GM18508 (cell line): ENCODE measurements around the gene FOXD4L1.
"Not testable (repeated sequence)": the region's sequence is repeated elsewhere in the genome, so short reads cannot be mapped to it uniquely, and the experiment has no call there.

Experiments
- ATAC-seq: cut with Tn5 transposase; IDR thresholded peaks from one replicate; pipeline ENCODE4 v1.9.1; 2021; ENCODE audit warnings: moderate number of reproducible peaks; ENCODE audit not compliant: insufficient read depth, unreplicated experiment

The FOXD4L1 gene

DNA sequence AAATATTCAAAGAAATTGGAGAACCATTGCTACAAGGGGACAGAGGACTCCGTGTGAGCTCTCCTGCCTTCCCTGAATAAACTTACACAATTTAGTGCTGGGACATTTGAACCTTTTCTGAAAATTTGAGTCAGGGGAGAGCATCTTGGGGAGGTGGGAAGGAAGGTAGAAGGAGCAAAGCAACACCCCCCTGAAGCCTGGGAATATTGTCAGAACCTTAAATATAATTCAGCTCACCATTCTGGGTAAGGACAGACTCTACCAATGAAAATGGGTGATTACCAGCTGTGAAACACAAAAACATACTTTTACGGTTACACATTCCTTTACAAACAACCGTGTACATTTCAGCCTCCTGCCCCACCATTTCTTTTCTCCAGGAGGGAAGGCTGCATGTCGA, at the start of gene FOXD4L1:
FOXD4L1 (plus strand) TSS at position 301 of the 400 bp plus-strand sequence. CDS start 592 bp downstream, outside the sequence.
- not testable (repeated sequence) for ATAC-seq

- not testable (repeated sequence) for ATAC-seq
These were observed 32.7 kb upstream of the FOXD4L1 start for GRCh38 chr2:113465770-113466169.

- not testable (repeated sequence) for ATAC-seq
These were observed 21.6 kb upstream of the FOXD4L1 start for GRCh38 chr2:113476688-113477368.

DNA sequence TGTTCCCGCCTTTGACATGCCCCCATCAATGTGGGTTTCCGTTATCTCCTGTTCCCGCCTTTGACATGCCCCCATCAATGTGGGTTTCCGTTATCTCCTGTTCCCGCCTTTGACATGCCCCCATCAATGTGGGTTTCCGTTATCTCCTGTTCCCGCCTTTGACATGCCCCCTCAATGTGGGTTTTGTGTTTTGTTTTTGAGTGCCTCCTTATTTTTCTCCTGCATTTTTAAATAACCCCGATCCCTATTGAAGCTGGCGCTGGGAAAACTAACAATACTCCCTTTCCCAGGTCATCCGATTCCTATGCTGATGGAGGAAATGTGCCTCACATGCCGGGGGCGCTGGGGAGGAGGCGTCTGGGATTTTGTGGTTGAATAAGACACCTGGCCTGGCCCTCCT, 1.9 kb upstream of the FOXD4L1 start:
- ATAC-seq, result not testable (repeated sequence)

- ATAC-seq, result not testable (repeated sequence)
These were observed 787 bp downstream of the FOXD4L1 start for GRCh38 chr2:113499019-113499885.

DNA sequence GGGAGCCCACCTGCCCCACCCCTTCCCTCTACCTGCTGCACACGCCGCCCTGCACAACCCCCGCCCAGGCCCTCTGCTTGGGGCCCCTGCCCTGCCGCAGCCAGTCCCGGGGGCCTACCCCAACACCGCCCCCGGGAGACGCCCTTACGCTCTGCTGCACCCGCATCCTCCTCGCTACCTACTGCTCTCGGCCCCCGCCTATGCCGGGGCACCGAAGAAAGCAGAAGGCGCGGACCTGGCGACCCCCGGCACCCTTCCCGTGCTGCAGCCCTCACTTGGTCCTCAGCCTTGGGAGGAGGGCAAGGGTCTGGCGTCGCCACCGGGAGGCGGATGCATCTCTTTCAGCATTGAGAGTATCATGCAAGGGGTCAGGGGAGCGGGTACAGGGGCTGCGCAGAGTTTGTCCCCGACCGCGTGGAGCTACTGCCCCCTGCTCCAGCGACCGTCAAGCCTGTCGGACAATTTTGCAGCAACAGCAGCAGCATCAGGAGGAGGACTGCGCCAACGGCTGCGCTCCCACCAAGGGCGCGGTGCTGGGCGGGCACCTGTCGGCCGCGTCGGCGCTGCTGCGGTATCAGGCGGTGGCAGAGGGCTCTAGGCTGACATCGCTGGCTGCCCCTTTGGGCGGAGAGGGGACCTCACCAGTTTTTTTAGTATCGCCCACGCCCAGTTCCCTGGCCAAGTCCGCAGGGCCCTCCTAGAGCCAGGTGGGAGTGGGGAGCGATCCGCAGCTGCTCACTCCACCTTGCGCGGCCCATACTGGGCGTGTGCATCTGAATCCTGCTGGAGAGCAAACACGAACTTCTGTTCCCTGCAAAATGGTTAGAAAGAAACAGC, 1.6 kb downstream of the FOXD4L1 start:
- ATAC-seq, result not testable (repeated sequence)

DNA sequence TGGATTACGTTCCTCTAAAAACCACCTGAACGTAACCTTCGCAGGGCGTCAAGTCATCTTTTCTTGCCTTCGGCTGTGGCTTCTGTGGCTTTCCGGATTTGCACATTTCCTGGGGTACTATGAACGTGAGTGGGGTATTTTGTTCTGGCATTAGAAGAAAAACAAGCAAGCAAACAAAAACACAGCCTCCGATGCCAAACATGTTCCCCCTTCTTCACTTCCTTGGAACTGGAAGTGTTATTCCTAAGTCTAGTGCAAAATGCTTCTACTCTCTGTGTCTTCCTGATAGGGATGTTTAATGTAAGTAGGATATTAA, 2.2 kb downstream of the FOXD4L1 start:
- ATAC-seq, result not testable (repeated sequence)

- ATAC-seq, result not testable (repeated sequence)
These were observed 4.0 kb downstream of the FOXD4L1 start for GRCh38 chr2:113502216-113503093.

- not testable (repeated sequence) for ATAC-seq
These were observed 4.9 kb downstream of the FOXD4L1 start for GRCh38 chr2:113503094-113504042.

DNA sequence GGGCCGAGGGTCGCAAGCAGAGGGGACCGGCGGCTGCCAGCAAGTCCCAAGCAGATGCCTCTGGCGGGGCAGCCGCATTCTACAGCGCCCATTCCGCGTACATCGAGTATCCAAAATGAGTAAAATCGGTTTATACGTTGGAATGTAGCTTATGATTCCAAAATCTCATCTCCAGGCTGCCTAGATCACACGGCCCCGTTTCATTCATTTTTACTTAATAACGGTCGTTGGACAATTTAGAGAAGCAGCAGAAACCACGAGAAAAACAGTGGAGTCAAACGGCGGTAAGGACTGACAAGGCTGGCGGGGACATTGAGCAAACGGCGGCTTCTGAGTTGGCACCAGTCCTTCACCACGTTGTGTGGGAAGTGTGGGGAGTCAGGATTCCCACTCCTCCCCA, 5.6 kb downstream of the FOXD4L1 start:
- ATAC-seq, result not testable (repeated sequence)

DNA sequence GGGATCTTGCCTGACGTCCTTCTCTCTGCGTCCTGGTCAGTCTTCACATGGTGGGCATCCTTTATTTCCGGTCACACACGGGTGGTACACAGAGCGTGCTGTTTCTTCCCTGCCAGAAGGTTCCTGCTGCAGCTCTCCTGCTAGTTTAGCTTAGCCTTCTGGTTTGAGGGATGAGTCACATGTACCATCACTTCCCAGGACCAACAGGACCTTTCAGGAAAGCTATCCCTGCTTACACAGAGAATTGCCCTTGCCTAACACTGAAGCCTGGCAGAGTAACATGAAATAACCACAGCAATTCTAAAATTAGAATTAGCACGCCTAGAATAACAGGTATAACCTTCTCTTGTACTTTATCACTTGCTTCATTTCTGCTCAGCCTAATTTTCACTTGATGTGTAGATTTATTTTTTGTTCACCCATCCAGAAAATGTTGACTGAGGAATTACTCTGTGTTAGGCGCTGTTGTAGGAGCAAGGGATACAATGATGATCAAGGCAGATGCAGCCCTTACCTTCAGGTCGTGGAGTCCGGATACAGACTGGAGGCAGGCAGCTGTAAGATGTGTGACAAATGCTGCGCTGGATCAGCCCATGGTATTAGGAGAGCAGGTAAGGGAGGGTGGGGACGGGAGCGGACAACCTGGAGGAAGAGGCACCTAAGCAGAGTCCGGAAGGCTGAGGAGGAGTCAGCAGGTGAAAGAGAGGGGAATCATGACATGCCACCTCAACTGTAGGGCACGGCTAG, 9.1 kb downstream of the FOXD4L1 start:
- ATAC-seq, result not testable (repeated sequence)

DNA sequence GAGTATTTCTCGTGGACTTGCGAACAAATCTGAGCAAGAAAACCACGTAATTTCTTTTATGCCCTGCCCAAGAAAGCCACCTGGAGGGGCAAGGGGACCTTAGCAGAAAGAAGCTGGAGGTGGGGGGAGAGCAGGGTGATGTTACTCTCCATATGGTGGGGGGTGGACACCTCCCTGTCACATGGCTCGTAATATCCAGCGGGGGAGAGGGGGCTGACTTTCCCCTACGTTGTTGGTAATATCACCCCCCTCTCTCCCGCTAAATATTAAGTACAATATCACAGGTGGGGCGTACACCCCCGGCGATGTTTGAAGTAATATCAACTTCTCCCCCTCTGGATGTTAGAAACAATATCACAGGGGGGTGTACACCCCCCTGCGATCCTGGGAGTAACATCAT, 9.7 kb downstream of the FOXD4L1 start:
- not testable (repeated sequence) for ATAC-seq

DNA sequence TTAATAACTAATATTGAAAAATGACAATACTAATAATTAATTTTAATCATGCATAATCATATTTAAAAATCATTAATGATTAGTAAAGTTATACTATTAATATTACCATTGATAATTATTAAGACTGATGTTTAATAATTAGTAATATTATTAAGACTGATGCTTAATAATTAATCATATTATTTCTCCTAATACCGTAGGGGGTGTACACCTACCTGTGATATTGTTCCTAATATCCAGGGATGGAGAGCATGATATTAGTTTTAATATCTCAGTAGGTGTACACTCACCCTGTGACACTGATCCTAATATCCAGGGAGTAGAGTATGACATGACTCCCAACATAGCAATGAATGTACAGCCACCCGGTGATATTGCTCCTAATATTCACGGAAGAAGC, 12.4 kb downstream of the FOXD4L1 start:
- ATAC-seq, result not testable (repeated sequence)

GRCh38 chr2:113511859-113512258, 13.4 kb downstream of the FOXD4L1 start:
- not testable (repeated sequence) for ATAC-seq

- ATAC-seq, result not testable (repeated sequence)
These were observed 17.0 kb downstream of the FOXD4L1 start for GRCh38 chr2:113515457-113515856.

DNA sequence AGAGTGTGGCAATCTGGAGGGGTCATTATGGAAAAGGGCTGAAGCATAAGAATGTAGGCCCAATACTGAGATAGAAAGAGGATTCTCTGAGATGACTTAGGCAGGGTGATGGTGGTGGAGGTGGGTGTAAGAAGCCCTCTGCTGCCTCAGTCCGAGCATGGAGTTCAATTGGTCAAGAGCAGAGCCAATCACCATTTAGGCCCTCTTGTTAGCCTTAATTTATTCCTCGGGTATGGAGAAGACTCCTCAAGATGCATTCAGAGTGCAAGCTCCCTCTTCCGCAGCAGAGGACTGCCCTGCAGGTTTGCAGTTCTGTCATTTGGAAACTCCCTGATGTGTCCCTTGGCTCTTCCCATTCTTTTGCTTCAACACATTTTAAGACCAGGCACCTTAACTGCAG, 17.5 kb downstream of the FOXD4L1 start:
- not testable (repeated sequence) for ATAC-seq

GRCh38 chr2:113517025-113517424, 18.6 kb downstream of the FOXD4L1 start:
- not testable (repeated sequence) for ATAC-seq

GRCh38 chr2:113520837-113521236, 22.4 kb downstream of the FOXD4L1 start:
- ATAC-seq, result not testable (repeated sequence)
